Smooth muscle cell (in vitro differentiated cells): Measurements from ENCODE around the gene GOLIM4. TPM values are rescaled to one million over a fixed set of nuclear protein-coding genes. Genes with fewer than 3 reads are reported as not detected.
A peak's percentile ranks its signal among the peaks of the same experiment; 100 is the strongest.

Experiments
- DNase-seq: peaks from one replicate; lab custom pipeline; 2025; ENCODE audit not compliant: unreplicated experiment; lab: John Stamatoyannopoulos, UW
- H2AFZ ChIP-seq: fragments of 200-600 bp; sonication (generic); 2 replicates; pipeline ENCODE4 v1.6.0; 2016; ENCODE audit warnings: antibody characterized with exemption, low read depth, mild to moderate bottlenecking
- H3F3A ChIP-seq: fragments of 200-600 bp; sonication (generic); 2 replicates; pipeline ENCODE4 v1.6.0; 2017; ENCODE audit warnings: antibody characterized with exemption, low read depth
- H3K27ac ChIP-seq: fragments of 200-600 bp; sonication (generic); 2 replicates; pipeline ENCODE4 v1.5.1; 2016; ENCODE audit warnings: low read depth, mild to moderate bottlenecking
- H3K27me3 ChIP-seq: fragments of 200-600 bp; sonication (generic); 2 replicates; pipeline ENCODE4 v1.6.1; 2016; ENCODE audit warnings: low read depth, mild to moderate bottlenecking
- H3K36me3 ChIP-seq: fragments of 200-600 bp; sonication (generic); 2 replicates; pipeline ENCODE4 v1.5.1; 2016; ENCODE audit warnings: low read depth
- H3K4me1 ChIP-seq: fragments of 200-600 bp; sonication (generic); 2 replicates; pipeline ENCODE4 v1.5.1; 2016; ENCODE audit warnings: low read depth
- H3K4me2 ChIP-seq: fragments of 200-600 bp; sonication (generic); 2 replicates; pipeline ENCODE4 v1.6.0; 2016; ENCODE audit warnings: mild to moderate bottlenecking
- H3K4me3 ChIP-seq: fragments of 200-600 bp; sonication (generic); 2 replicates; pipeline ENCODE4 v1.5.1; 2016; ENCODE audit warnings: mild to moderate bottlenecking
- H3K79me2 ChIP-seq: fragments of 200-600 bp; sonication (generic); 2 replicates; pipeline ENCODE4 v1.6.0; 2016; ENCODE audit warnings: low read depth, mild to moderate bottlenecking
- H3K9ac ChIP-seq: fragments of 200-600 bp; sonication (generic); 2 replicates; pipeline ENCODE4 v1.6.0; 2016; ENCODE audit warnings: low read depth
- H3K9me3 ChIP-seq: fragments of 200-600 bp; sonication (generic); replicated peaks from 2 replicates; pipeline ENCODE4 v1.5.1; 2016; ENCODE audit warnings: low read depth
- H4K20me1 ChIP-seq: fragments of 200-600 bp; sonication (generic); 2 replicates; pipeline ENCODE4 v1.6.0; 2016; ENCODE audit warnings: low read depth
- WGBS: methylation state at CpG from one replicate; pipeline ENCODE4 v1.1.7; 2016; ENCODE audit warnings: low lambda C conversion rate; 5-methylcytosine and 5-hydroxymethylcytosine counted together
- polyA plus RNA-seq: library from polyadenylated mRNA; unstranded; fragments of >200 nt; fragmentation: Nextera tagmentation; extraction: Ambion mirVana; gene quantifications from 2 replicates; pipeline ENCODE4 v1.2.1, GENCODE V29; 2016
- total RNA-seq: library from RNA; depleted of rRNA; stranded (reverse); fragments of >200 nt; gene quantifications from 2 replicates; pipeline ENCODE4 v1.2.3, GENCODE V29; 2014
- TF ChIP-seq, protein P1 (sequence below): fragments of 200-600 bp; sonication (generic); IDR thresholded peaks from 2 replicates; pipeline ENCODE4 v1.5.1; 2017; ENCODE audit warnings: borderline replicate concordance, mild to moderate bottlenecking, antibody characterized with exemption; ENCODE audit not compliant: insufficient read depth, poor library complexity, severe bottlenecking

The GOLIM4 gene
- total and polyA plus RNA-seq, 2 experiments from 2014 or later = 44.5 to 59.9 TPM

GRCh38 chr3:168049367-168049974, 46.3 kb downstream of the GOLIM4 start:
- Histone ChIP-seq H3F3A (no peaks in the 10 kb centered on the region), H3K27ac (peak overlapping the region; percentile 78), H3K79me2 (peaks cover 70% of the 10 kb centered on the region), H3K27me3 (no peaks in the 10 kb centered on the region), H3K36me3 (no peaks in the 10 kb centered on the region), H3K4me1 (peaks cover 5% of the 10 kb centered on the region), H3K9me3 (no peaks in the 10 kb centered on the region), H4K20me1 (peaks cover 77% of the 10 kb centered on the region), H3K9ac (peak overlapping the region; percentile 56), H2AFZ (no peak overlapping the region), H3K4me3 (no peak overlapping the region), H3K4me2 (peak overlapping the region; percentile 39)
- TF ChIP-seq, protein P1, sequence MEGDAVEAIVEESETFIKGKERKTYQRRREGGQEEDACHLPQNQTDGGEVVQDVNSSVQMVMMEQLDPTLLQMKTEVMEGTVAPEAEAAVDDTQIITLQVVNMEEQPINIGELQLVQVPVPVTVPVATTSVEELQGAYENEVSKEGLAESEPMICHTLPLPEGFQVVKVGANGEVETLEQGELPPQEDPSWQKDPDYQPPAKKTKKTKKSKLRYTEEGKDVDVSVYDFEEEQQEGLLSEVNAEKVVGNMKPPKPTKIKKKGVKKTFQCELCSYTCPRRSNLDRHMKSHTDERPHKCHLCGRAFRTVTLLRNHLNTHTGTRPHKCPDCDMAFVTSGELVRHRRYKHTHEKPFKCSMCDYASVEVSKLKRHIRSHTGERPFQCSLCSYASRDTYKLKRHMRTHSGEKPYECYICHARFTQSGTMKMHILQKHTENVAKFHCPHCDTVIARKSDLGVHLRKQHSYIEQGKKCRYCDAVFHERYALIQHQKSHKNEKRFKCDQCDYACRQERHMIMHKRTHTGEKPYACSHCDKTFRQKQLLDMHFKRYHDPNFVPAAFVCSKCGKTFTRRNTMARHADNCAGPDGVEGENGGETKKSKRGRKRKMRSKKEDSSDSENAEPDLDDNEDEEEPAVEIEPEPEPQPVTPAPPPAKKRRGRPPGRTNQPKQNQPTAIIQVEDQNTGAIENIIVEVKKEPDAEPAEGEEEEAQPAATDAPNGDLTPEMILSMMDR = no peak
- no peak for DNase-seq
- WGBS = 76% methylated on average over 6 of the region's 6 CpGs

DNA sequence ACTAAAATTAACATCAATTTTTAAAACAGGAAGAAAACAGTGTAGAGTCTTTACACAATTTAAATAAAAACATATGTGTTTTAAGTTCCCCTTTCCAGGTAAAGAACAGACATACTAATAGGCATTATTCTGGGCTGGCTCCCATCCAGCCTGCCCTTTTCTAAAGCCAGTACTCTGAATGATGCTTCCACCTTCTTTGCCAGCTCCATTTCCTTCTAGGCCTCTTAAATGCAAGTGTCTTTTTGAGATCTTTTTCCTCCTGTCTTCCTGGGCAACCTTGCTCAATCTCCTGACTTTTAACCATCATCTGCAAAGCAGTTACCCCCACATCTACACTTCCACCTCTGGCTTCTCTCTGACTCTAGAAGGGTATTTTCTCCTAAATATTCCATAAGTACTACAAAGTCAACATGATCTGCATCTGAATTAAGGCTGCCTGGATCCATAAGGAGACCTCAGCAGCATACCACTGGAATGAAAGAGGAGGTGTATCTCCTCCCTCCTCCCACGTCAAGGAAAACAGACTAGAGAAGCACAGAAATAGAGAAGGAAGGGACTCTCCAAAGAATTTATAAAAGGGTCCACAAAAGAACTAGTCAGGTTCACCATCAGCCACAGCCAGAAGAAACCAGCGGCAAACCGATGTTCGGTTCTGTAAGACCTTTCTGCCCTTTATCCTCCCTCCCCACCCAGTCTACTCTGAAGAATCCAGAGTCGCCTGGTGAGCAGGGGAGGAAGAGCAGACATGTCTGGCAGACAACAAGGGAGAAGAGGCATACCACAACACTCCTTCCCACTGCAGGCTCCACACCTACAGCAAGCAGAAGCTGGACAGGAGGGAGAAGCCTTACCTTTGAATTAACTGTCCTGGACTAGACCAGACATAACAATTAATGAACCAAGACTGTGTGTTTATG, 47.1 kb downstream of the GOLIM4 start:
- peak overlapping the region; percentile 78 for H3K27ac ChIP-seq
- peaks cover 62% of the 10 kb centered on the region for H3K79me2 ChIP-seq
- no peak overlapping the region for H2AFZ ChIP-seq
- H3K4me3 ChIP-seq = no peak overlapping the region
- no peaks in the 10 kb centered on the region for H3F3A ChIP-seq
- H3K4me2 ChIP-seq = peak overlapping the region; percentile 39
- peaks cover 70% of the 10 kb centered on the region for H4K20me1 ChIP-seq
- DNase-seq = no peak
- no peaks in the 10 kb centered on the region for H3K9me3 ChIP-seq
- H3K9ac ChIP-seq = peak overlapping the region; percentile 56
- peaks cover 5% of the 10 kb centered on the region for H3K4me1 ChIP-seq
- WGBS = 61% methylated on average over 5 of the region's 5 CpGs
- H3K27me3 ChIP-seq = no peaks in the 10 kb centered on the region
- TF ChIP-seq, protein P1 = no peak
- no peaks in the 10 kb centered on the region for H3K36me3 ChIP-seq

DNA sequence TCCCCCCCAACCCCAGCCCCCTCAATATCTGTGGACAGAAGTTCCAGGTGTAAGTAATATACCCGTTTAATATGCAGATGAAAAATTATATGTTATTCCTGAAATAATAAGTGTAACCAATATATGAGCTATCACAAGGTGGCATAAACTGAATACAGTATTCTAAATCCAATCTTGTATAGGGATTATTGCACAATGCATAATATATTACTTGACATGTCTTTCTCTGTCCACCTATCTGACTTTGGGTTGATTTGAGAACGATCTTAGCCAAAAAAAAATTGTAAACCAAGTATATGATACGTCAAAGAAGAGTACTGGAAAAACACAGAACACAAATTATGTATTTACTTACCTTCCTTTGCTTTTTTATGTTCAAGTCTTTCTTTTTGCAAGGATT, 47.8 kb downstream of the GOLIM4 start:
- H3K27me3 ChIP-seq = no peaks in the 10 kb centered on the region
- peak overlapping the region; percentile 78 for H3K27ac ChIP-seq
- H3K9ac ChIP-seq = no peak overlapping the region
- WGBS = 92% methylated on average over 3 of the region's 3 CpGs
- H4K20me1 ChIP-seq = peaks cover 62% of the 10 kb centered on the region
- H3K9me3 ChIP-seq = no peaks in the 10 kb centered on the region
- H3K79me2 ChIP-seq = peaks cover 54% of the 10 kb centered on the region
- no peak overlapping the region for H2AFZ ChIP-seq
- H3K36me3 ChIP-seq = no peaks in the 10 kb centered on the region
- no peak overlapping the region for H3K4me3 ChIP-seq
- H3K4me2 ChIP-seq = no peak overlapping the region
- no peaks in the 10 kb centered on the region for H3F3A ChIP-seq
- no peak for DNase-seq
- TF ChIP-seq, protein P1 = no peak
- H3K4me1 ChIP-seq = peaks cover 5% of the 10 kb centered on the region
